ENCODE data around the gene ATP5PO. TPM values are rescaled to one million over a fixed set of nuclear protein-coding genes. Genes with fewer than 3 reads are reported as not detected.

Gene ATP5PO
- total and polyA plus RNA-seq, 2 donors (not counting 1 experiment from before 2014, with no cell fraction given) = 123 to 139 TPM

DNA sequence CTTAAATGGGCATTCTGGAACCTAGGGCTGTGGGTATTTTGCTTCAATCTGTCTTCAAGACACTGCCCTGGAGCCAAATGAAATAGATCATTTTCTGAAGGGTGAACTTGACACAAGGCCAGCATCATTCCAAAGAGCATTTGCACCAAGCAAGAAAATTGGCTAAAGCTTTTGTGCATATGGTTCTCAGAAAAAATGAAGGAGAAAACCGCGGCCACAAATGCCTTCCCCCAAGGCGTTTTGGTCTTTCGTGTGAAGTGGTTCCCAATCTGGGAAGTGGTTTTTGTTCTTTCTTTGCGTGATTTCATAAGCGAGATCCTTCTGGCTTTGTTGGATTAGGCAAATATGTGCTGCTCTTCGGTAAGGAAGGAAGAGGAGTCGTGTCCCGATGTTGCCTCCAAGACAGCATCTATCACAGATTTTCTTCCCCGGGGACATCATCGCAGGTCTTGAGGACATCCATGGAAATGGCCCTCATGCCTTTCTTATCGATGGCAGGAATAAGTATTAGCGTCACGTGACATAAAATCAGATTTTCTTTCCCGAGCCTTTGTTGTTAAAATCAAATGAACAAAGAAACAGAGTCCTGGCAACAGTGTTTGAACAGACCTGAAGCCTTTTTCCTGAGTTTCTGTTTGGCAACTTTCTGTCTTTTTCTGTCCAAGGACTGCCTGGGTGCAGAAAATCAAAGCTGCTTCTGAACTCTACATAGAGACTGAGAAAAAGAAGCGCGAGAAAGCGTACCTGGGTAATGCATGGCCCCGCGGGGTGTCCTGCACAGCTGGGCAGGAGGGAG lies 31.0 kb downstream of the ATP5PO start:
- TF ChIP-seq EZH2 (IDR thresholded peaks at IDR 0.05; ENCODE audit: borderline replicate concordance, insufficient read depth, low read depth, low read length, poor library complexity, severe bottlenecking) (no peak), CTCF (IDR thresholded peaks at IDR 0.05) (no peak)
- WGBS (ENCODE audit: insufficient coverage) = 87% methylated on average over 19 of the region's 20 CpGs

GRCh38 chr21:33883118-33883517 lies 32.5 kb downstream of the ATP5PO start:
- intact Hi-C loops (cut with micrococcal nuclease) = no loop called here
- peaks cover 19% of the 10 kb centered on the region for H3K27me3 Mint-ChIP-seq
- Histone ChIP-seq H3K9me3 (ENCODE audit: control extremely low read depth in 1 of 3, control insufficient read depth in 2 of 3, insufficient read depth in 1 of 3, low read length in 2 of 3) (no peaks in the 10 kb centered on the region), H3K4me3 (ENCODE audit: control extremely low read depth in 1 of 5, extremely low read depth in 1 of 5, insufficient read depth in 1 of 5, low read depth in 2 of 5, low read length in 4 of 5) (no peak overlapping the region), H3K36me3 (replicated peaks in 1 of 2; ENCODE audit: control extremely low read depth in 1 of 2, control insufficient read depth in 1 of 2, extremely low read depth in 1 of 2, insufficient read depth in 2 of 2, low read length in 1 of 2) (no peaks in the 10 kb centered on the region), H4K20me1 (ENCODE audit: control insufficient read depth, insufficient read depth, low read length, poor library complexity, severe bottlenecking) (no peaks in the 10 kb centered on the region), H3K27me3 (replicated peaks in 1 of 4; ENCODE audit: control extremely low read depth in 1 of 4, control insufficient read depth in 3 of 4, insufficient read depth in 4 of 4, low read length in 3 of 4) (no peaks in the 10 kb centered on the region), H3K27ac (ENCODE audit: low read length in 2 of 2) (no peak overlapping the region), H3K9ac (ENCODE audit: low read length) (no peak overlapping the region), H3K79me2 (ENCODE audit: control insufficient read depth, insufficient read depth, low read length) (no peaks in the 10 kb centered on the region), H2AFZ (ENCODE audit: insufficient read depth, low read depth, low read length, poor library complexity, severe bottlenecking) (no peak overlapping the region), H3K4me2 (replicated peaks; ENCODE audit: low read depth, low read length, poor library complexity, severe bottlenecking) (no peak overlapping the region), H3K4me1 (ENCODE audit: control insufficient read depth in 2 of 2, insufficient read depth in 2 of 2, low read length in 2 of 2) (no peaks in the 10 kb centered on the region)
- no peak overlapping the region for H3K4me3 Mint-ChIP-seq
- no peaks in the 10 kb centered on the region for H3K9me3 Mint-ChIP-seq (ENCODE audit: insufficient read depth)
- DNase-seq = no peak
- TF ChIP-seq EZH2 (IDR thresholded peaks at IDR 0.05; ENCODE audit: borderline replicate concordance, insufficient read depth, low read depth, low read length, poor library complexity, severe bottlenecking) (no peak), CTCF (IDR thresholded peaks at IDR 0.05) (no peak)
- no peak overlapping the region for H3K27ac Mint-ChIP-seq
- H3K4me1 Mint-ChIP-seq = no peaks in the 10 kb centered on the region
- CTCF ChIA-PET = no interaction called here
- POLR2A ChIA-PET = no interaction called here
- ATAC-seq (ENCODE audit: low read depth) = no peak
- 93% methylated on average over 8 of the region's 12 CpGs for WGBS (ENCODE audit: insufficient coverage)

More for the DNA sequence above, 31.0 kb downstream of the ATP5PO start:
- Mint-ChIP-seq H3K4me1 (no peaks in the 10 kb centered on the region), H3K4me3 (no peak overlapping the region), H3K9me3 (ENCODE audit: insufficient read depth) (no peaks in the 10 kb centered on the region), H3K27me3 (peaks cover 18% of the 10 kb centered on the region), H3K27ac (no peak overlapping the region)
- no peak for DNase-seq
- H3K27ac ChIP-seq (ENCODE audit: low read length in 2 of 2) = no peak overlapping the region
- no peaks in the 10 kb centered on the region for H4K20me1 ChIP-seq (ENCODE audit: control insufficient read depth, insufficient read depth, low read length, poor library complexity, severe bottlenecking)
- no peaks in the 10 kb centered on the region for H3K79me2 ChIP-seq (ENCODE audit: control insufficient read depth, insufficient read depth, low read length)
- ChIA-PET CTCF (no interaction called here), POLR2A (no interaction called here)
- no peak overlapping the region for H3K9ac ChIP-seq (ENCODE audit: low read length)
- H2AFZ ChIP-seq (ENCODE audit: insufficient read depth, low read depth, low read length, poor library complexity, severe bottlenecking) = no peak overlapping the region
- H3K4me2 ChIP-seq (replicated peaks; ENCODE audit: low read depth, low read length, poor library complexity, severe bottlenecking) = no peak overlapping the region
- H3K4me3 ChIP-seq (ENCODE audit: control extremely low read depth in 1 of 5, extremely low read depth in 1 of 5, insufficient read depth in 1 of 5, low read depth in 2 of 5, low read length in 4 of 5) = no peak overlapping the region
- no peaks in the 10 kb centered on the region for H3K36me3 ChIP-seq (replicated peaks in 1 of 2; ENCODE audit: control extremely low read depth in 1 of 2, control insufficient read depth in 1 of 2, extremely low read depth in 1 of 2, insufficient read depth in 2 of 2, low read length in 1 of 2)
- intact Hi-C loops (cut with micrococcal nuclease) = no loop called here
- H3K9me3 ChIP-seq (ENCODE audit: control extremely low read depth in 1 of 3, control insufficient read depth in 2 of 3, insufficient read depth in 1 of 3, low read length in 2 of 3) = no peaks in the 10 kb centered on the region
- no peaks in the 10 kb centered on the region for H3K27me3 ChIP-seq (replicated peaks in 1 of 4; ENCODE audit: control extremely low read depth in 1 of 4, control insufficient read depth in 3 of 4, insufficient read depth in 4 of 4, low read length in 3 of 4)
- no peak for ATAC-seq (ENCODE audit: low read depth)
- H3K4me1 ChIP-seq (ENCODE audit: control insufficient read depth in 2 of 2, insufficient read depth in 2 of 2, low read length in 2 of 2) = no peaks in the 10 kb centered on the region

Measured in B cell (primary cell).